HG03520 (cell line): Measurements from ENCODE around the gene MS4A12.
"Not testable (repeated sequence)": the region's sequence is repeated elsewhere in the genome, so short reads cannot be mapped to it uniquely, and the experiment has no call there.

Experiments
- ATAC-seq: cut with Tn5 transposase; IDR thresholded peaks from one replicate; pipeline ENCODE4 v1.9.1; 2021; ENCODE audit warnings: mild to moderate bottlenecking, moderate library complexity; ENCODE audit not compliant: unreplicated experiment

MS4A12 gene, protein sequence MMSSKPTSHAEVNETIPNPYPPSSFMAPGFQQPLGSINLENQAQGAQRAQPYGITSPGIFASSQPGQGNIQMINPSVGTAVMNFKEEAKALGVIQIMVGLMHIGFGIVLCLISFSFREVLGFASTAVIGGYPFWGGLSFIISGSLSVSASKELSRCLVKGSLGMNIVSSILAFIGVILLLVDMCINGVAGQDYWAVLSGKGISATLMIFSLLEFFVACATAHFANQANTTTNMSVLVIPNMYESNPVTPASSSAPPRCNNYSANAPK

GRCh38 chr11:60492488-60493009, at the start of gene MS4A12:
Gene MS4A12, plus strand, starts transcription at chr11:60492778. Its CDS starts 4,541 bp downstream, at chr11:60497319.
- no peak for ATAC-seq

GRCh38 chr11:60447070-60447469, 45.5 kb upstream of the MS4A12 start:
- no peak for ATAC-seq

DNA sequence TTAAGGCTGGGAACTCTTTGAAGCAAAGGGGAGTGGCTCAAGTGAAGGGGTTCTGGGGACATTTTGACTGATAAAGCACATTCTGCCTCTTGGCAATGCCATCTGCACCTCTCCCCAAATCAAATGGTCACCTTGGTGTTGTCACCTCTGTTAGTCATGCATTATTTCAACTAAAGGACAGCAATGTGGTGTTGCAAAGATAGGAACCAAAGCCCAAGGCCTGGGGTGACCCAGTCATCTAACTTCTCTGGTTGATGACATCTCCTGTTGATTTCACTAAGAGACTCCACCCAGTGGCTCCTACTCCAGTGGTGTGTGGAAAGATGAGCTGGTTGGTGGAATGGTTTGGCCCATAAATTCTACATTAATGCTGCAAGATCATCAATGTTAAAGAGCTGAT, 44.7 kb upstream of the MS4A12 start:
- no peak for ATAC-seq

DNA sequence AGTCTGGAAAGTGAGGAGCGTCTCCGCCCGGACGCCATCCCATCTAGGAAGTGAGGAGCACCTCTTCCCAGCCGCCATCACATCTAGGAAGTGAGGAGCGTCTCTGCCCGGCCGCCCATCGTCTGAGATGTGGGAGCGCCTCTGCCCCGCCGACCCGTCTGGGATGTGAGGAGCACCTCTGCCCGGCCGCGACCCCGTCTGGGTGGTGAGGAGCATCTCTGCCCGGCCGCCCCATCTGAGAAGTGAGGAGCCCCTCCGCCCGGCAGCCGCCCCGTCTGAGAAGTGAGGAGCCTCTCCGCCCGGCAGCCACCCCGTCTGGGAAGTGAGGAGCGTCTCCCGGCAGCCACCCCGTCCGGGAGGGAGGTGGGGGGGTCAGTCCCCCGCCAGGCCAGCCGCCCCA, 41.4 kb upstream of the MS4A12 start:
- not testable (repeated sequence) for ATAC-seq

DNA sequence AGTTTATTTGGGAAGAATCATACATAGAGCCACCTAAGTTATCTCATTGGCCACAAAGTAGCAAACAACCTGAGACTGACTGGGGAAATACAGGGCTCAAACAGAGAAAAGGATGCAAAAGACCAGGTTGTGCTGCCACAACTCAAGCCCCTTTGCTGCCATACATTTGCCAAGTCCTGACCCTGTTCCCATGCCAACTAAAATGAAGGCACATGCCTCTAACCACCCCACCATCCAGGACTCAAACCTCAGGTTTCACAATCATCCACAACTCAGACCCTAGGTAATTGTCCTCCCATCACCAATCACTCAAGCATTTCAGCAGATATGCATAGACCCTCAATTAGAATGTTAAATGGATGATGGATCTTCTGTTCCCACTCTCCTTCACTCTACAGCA, 38.4 kb upstream of the MS4A12 start:
- ATAC-seq: no peak

- ATAC-seq: peak; percentile 82
These were observed 37.0 kb upstream of the MS4A12 start, which contains the start of gene MS4A1 for GRCh38 chr11:60455531-60456042. Gene MS4A1, plus strand, starts transcription at chr11:60455847. Its CDS starts 6,528 bp downstream, at chr11:60462375.

- peak; percentile 40 for ATAC-seq
These were observed 35.0 kb upstream of the MS4A12 start for GRCh38 chr11:60457576-60457975.

DNA sequence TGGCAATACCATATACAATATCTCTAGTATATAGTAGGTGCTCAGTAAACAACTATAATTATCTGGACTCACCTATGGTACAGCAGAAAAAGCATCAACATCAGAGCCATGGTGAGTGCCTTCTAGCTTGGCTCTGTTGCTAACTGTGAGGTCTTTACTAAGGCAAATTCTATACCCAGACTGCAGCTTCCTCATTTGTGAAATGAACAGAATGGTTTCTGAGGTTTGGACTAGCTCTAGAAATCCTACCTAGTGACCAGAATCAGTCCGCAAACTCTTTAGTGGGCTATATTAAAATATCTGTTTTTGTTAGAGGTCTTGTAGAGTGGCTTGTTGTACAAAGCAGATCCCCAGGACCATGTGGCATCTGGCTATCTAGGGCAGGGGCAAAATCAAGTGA, 33.2 kb upstream of the MS4A12 start:
- no peak for ATAC-seq

DNA sequence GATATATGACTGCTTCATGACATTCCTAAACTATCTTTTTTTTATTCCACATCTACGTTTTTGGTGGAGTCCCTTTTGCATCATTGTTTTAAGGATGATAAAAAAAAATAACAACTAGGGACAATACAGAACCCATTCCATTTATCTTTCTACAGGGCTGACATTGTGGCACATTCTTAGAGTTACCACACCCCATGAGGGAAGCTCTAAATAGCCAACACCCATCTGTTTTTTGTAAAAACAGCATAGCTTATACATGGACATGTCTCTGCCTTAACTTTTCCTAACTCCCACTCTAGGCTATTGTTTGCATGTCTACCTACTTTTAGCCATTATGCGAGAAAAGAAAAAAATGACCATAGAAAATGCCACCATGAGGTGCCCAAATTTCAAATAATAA, 23.7 kb upstream of the MS4A12 start:
- no peak for ATAC-seq

DNA sequence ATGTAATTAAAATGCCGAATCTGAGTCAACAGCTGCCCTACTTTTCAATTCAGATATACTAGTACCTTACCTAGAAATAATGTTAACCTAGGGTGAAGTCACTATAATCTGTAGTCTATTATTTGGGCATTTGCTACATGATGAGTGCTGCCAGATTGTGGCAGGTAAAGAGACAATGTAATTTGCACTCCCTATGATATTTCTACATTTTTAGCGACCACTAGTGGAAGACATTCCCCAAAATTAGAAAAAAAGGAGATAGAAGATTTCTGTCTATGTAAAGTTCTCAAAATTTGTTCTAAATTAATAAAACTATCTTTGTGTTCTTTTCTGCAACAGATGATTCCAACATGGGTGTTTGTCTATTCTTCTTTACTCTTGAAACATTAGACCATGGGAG, 22.9 kb upstream of the MS4A12 start:
- no peak for ATAC-seq

DNA sequence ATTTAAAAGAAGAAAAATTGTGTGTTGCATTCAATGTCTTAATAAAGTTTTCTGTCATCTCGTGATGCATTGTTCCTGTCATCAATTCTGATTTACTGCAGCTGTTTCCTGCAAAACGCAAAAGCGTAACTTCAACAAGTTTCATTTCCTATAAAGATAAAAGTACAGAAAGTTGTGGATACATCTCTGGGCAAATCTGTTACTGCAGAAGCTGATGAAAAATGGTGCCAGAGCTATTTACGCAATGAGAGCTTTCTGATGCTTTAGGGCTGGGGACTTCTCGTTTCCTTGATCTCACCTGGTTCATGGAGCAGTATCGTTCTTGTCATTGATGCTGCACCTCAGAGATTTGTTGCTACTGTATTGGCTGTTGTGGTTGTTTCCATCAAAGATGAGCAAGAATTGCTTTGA, 15.5 kb upstream of the MS4A12 start:
- ATAC-seq: peak; percentile 72

DNA sequence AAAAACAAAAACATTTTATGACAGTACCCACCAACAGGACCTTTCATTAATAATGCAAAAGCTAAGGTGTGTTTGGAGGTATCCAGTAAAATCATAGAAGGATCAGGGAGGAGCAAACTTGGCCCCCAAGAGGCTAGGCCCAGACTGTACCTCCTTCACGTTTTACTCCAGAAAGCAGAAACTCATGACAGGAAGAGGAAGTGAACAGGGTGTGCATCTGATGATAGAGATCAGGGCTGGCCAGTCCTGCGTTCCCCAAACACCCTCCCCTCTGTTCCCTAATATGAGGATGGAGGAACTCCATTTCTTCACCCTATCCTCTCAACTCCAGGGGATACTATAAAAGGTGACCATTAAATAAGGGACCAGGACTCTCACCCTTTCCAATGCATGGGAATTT, 10.2 kb upstream of the MS4A12 start:
- ATAC-seq: no peak

DNA sequence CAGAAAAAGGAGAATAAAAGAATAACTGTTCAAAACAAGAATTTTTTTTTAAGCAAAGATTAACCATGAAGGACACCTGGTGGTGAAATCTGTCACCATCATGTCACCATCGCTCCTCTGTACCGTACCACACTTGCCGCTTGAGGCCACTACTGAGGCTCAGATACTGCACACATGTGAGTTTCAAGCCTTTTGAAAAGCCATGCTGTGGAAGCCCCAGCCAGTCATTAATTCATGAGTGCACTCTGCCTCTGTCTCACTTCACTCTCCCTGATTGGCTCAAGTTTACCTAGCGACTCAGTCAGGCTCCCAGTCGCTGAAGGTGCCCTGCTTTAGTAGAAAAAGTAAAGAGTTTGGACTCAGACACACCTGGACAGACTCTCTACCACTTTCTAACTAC, 6.6 kb upstream of the MS4A12 start:
- peak; percentile 99 for ATAC-seq

DNA sequence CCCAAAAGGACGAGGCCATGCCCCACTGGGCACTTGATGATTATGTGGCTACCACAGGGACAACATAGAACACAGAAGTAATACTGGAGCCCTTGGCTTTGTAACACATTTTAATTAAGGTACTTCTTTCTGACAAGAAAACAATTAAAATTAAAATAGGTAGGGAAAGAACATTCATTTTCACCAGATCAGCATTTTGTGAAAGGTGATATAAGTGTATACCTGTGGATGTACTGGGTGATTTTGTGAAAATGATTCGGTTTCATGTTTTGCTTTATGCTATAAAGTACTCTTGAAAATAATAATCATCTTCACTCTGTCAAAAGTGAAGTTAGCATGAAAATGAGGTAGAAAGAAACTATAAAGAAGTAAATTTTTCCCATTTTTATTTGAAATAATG, 876 bp downstream of the MS4A12 start:
- no peak for ATAC-seq

- ATAC-seq: no peak
These were observed 5.8 kb downstream of the MS4A12 start for GRCh38 chr11:60498399-60498798.

- no peak for ATAC-seq
These were observed 6.3 kb downstream of the MS4A12 start for GRCh38 chr11:60498853-60499252.

GRCh38 chr11:60500276-60500910, 7.8 kb downstream of the MS4A12 start:
- no peak for ATAC-seq

DNA sequence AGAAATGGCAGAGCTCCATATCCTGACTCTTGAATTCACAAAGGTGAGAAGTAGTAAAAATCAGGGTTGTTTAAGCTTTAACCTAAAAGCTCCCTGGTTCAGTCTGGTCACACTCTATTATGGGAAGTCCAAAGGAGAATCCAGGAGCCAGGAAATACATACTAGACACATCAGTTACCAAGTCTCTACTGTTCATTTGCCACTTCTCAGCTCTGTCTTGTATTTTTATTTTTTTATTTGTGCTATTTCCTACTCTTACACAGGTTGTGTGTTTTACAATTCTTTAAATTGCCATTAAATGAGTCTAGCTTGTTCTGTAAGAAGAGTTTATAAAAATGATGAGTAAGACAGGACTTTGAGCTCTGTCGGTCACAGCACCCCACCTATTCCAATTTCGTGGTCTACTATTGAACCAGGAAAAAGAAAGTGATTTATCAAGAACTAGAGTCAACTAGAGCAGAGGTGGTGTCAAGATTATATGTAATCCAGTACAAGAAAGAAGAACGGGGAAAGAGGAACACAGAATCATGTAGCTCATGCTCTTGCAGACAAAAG, 9.7 kb downstream of the MS4A12 start:
- ATAC-seq: no peak

DNA sequence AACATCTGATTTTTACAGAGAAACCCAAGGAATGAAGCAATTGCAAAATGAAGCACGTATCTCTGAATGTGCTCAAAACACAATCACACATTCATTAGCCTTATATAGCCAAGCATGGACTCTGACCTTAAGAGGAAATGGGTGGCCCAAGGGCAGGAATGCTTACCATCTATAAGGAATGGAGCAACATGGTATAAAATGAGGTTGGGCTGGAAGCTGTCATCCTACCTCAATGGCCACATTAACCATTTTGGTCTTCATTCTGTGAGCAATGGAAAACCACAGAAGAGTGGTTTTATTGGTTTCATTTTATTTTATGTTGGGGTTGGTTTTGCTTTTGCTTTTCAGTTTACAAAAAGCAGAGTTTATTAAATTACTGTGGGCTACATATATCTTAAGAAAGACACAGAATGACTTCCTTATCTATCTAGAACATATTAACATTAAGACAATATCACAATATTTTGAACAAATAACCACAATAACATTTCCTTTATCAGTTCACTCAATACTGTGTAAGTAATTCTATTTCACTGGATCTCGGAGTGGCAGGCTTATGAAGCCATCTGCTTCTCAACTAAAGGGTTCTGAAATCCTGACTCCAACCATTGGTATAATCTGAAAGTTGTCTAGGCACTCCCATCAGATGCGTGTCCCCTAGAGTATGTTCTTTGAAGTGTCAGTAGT, 11.8 kb downstream of the MS4A12 start:
- ATAC-seq: no peak

DNA sequence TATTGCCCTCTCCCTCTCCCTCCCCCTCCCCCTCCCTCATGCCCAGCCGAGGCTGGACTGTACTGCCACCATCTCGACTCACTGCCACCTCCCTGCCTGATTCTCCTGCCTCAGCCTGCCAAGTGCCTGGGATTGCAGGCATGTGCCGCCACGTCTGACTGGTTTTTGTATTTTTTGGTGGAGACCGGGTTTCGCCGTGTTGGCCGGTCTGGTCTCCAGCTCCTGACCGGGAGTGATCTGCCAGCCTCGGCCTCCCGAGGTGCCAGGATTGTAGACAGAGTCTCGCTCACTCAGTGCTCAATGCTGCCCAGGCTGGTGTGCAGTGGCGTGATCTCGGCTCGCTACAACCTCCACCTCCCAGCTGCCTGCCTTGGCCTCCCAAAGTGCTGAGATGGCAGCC, 17.0 kb downstream of the MS4A12 start:
- ATAC-seq: not testable (repeated sequence)

DNA sequence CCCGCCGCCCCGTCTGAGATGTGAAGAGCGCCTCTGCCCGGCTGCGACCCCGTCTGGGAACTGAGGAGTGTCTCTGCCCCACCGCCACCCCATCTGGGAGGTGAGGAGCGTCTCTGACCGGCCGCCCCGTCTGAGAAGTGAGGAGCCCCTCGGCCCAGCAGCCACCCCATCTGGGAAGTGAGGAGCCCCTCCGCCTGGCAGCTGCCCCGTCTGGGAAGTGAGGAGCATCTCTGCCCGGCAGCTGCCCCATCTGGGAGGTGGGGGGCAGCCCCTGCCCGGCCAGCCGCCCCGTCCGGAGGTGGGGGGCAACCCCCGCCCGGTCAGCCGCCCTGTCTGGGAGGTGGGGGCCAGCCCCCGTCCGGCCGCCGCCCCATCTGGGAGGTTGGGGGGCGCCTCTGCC, 17.6 kb downstream of the MS4A12 start:
- ATAC-seq: not testable (repeated sequence)
